ENCODE data around the gene CCDC17.
A peak's percentile ranks its signal among the peaks of the same experiment; 100 is the strongest.
"Not testable (repeated sequence)": the region's sequence is repeated elsewhere in the genome, so short reads cannot be mapped to it uniquely, and the experiment has no call there.

CCDC17 gene

GRCh38 chr1:45621501-45621836 is 2.4 kb downstream of the CCDC17 start:
- no peak for DNase-seq

GRCh38 chr1:45620588-45621500 is 3.0 kb downstream of the CCDC17 start:
- no peak for DNase-seq

- no peak for DNase-seq
Observed at GRCh38 chr1:45619149-45619921, 4.5 kb downstream of the CCDC17 start.

DNA sequence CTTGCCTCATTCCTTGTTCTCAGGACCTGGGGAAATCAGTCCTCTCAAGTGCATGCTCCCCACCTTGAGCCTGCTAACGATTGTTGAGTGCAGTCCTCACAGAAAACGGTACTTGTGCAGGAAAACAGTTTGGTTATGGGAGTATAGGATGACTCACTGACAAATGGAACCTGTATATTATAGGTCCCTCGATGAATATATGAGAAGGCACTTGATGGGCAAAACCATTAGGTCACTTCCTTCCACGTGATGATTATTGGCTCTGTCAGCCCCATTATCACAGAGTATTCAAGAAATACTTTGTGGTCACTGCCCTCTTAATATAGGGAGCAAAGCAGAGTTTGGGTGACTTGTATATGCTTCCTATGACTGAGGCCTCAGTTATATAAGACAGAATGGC is 6.2 kb downstream of the CCDC17 start:
- no peak for DNase-seq

- no peak for DNase-seq
Observed at GRCh38 chr1:45615885-45616284, 8.0 kb downstream of the CCDC17 start.

- no peak for DNase-seq
Observed at GRCh38 chr1:45612941-45613579, 10.8 kb downstream of the CCDC17 start.

- no peak for DNase-seq
Observed at GRCh38 chr1:45610589-45611226, 13.1 kb downstream of the CCDC17 start.

GRCh38 chr1:45608175-45609156 is 15.4 kb downstream of the CCDC17 start:
- DNase-seq, result no peak

DNA sequence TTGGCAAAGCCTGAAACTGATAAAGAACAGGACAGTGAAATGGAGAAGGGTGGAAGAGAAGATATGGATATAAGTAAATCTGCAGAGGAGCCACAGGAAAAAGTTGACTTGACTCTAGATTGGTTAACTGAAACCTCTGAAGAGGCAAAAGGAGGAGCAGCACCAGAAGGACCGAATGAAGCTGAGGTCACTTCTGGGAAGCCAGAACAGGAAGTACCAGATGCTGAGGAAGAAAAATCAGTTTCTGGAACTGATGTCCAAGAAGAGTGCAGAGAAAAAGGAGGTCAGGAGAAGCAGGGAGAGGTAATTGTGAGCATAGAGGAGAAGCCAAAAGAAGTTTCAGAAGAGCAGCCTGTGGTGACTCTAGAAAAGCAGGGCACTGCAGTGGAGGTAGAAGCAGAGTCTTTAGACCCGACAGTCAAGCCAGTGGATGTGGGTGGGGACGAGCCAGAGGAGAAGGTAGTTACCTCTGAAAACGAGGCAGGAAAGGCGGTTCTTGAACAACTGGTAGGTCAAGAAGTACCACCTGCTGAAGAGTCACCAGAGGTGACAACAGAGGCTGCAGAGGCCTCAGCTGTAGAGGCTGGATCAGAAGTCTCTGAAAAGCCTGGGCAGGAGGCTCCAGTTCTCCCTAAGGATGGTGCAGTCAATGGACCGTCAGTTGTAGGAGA is 16.3 kb downstream of the CCDC17 start:
- DNase-seq, result no peak

- DNase-seq, result no peak
Observed at GRCh38 chr1:45604239-45604638, 19.6 kb downstream of the CCDC17 start.

GRCh38 chr1:45596765-45597164 is 27.1 kb downstream of the CCDC17 start:
- DNase-seq, result not testable (repeated sequence)

DNA sequence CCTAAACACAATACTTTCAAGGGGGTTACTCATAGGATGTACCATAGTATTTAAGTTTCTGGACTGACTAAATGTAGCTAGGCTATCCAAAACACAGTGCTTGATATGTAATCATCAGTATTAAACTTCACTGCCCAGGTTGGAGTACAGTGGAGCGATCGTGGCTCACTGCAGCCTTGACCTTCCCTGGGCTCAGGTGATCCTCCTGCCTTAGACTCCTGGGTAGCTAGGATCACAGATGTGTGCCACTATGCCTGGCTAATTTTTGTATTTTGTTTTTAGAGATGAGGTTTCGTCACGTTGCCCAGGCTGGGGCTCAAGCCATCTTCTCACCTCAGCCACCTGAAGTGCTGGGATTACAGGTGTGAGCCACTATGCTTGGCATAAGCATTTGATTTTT is 29.4 kb downstream of the CCDC17 start:
- DNase-seq, result no peak

DNA sequence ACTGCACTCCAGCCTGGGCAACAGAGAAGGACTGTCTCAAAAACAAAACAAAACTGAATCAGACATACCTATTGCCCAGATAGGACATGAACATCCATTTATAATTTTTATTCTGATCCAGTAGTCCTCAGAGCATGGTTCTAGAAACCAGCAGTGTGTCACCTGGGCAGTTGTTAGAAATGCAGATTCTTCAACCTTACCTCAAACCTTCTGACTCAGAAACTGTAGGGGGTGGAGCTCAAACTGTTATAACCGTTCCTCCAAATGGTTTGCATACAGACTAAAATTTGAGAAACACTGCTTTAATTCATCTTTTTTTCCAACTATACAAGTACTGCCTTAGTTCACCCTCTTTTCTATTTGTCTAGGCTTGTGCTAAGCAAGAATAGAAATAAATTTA is 34.0 kb downstream of the CCDC17 start:
- no peak for DNase-seq

- DNase-seq, result no peak
Observed at GRCh38 chr1:45586769-45587168, 37.1 kb downstream of the CCDC17 start.

- no peak for DNase-seq
Observed at GRCh38 chr1:45585496-45586075, 38.3 kb downstream of the CCDC17 start.

- DNase-seq, result no peak
Observed at GRCh38 chr1:45585110-45585426, 38.8 kb downstream of the CCDC17 start.

GRCh38 chr1:45584351-45585109 is 39.3 kb downstream of the CCDC17 start:
- peak; percentile 20 for DNase-seq

DNA sequence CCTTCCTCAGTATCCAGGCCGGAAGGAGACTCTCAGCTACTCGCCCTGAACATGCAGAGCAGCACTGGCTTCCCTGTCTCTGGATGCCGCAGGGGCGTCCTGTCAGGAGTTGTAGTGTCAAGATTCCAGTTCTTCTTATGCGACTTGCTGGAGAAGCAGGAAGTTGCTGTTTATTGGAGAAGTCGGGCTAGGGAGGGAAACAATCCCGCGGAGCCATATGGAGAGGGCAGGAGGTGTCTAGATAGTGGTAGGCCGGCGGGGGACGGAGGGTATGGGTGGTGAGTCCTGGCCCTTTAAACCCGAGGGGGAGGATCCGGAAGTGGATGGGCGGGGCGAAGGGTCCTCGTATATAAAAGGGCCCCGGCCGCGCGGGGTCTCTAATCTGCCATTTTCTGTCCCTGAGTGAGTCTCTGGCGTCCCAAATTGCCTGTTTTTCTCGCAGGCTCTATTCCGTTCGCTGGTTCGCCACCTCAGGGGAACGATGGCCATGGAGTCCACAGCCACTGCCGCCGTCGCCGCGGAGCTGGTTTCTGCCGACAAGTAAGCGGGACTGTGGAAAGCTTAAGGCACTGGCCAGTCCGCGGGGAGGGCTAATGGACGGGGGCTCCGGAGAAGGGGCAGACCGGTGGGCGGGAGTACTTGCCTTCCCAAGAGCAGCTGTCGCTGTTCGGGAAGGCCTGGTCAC is 40.0 kb downstream of the CCDC17 start, which contains the start of gene NASP:
NASP (plus strand) TSS at position 376 of the 685 bp plus-strand sequence; CDS start at position 482, 106 bp downstream.
- DNase-seq, result peak; percentile 20

- DNase-seq, result peak; percentile 93
Observed at GRCh38 chr1:45583264-45583665, 40.6 kb downstream of the CCDC17 start.
